CD14-positive monocyte (primary cell): ENCODE results near the gene KCNK13. TPM values are rescaled to one million over a fixed set of nuclear protein-coding genes. Genes with fewer than 3 reads are reported as not detected.

Source experiments
- DNase-seq, 3 donors: peaks; one replicate each; pipeline ENCODE4 v3.0.0-alpha.2; 2011 to 2022
- H2AFZ ChIP-seq: 2 replicates; pipeline ENCODE4 v1.6.0; 2012; ENCODE audit warnings: mild to moderate bottlenecking, low read depth, low read length, inconsistent platforms; ENCODE audit not compliant: insufficient read depth, poor library complexity, severe bottlenecking
- H3K27ac ChIP-seq, 2 donors: 1 replicate in 1 of 2; 2 replicates in 1 of 2; pipeline ENCODE4 v1.5.1; 2012 to 2013; ENCODE audit warnings: low read length in 2 of 2, control low read depth in 1 of 2, inconsistent platforms in 1 of 2, low read depth in 1 of 2, mild to moderate bottlenecking in 1 of 2
- H3K27me3 ChIP-seq, 2 donors: one replicate each; pipeline versions ENCODE4 v1.6.0 to v1.6.1; 2011 to 2013; ENCODE audit warnings: low read length in 2 of 2; ENCODE audit not compliant: control insufficient read depth in 2 of 2, insufficient read depth in 2 of 2
- H3K36me3 ChIP-seq, 2 donors: replicated peaks in 1 of 2; 1 replicate in 1 of 2; 2 replicates in 1 of 2; pipeline versions ENCODE4 v1.5.1 to v1.6.1; 2012 to 2013; ENCODE audit warnings: low read length in 2 of 2, control low read depth in 1 of 2, inconsistent platforms in 1 of 2, mild to moderate bottlenecking in 1 of 2; ENCODE audit not compliant: insufficient read depth in 2 of 2, control insufficient read depth in 1 of 2
- H3K4me1 ChIP-seq, 2 donors: 1 replicate in 1 of 2; 2 replicates in 1 of 2; pipeline versions ENCODE4 v1.5.1 to v1.6.1; 2012 to 2013; ENCODE audit warnings: low read length in 2 of 2, control low read depth in 1 of 2, inconsistent platforms in 1 of 2, mild to moderate bottlenecking in 1 of 2, moderate library complexity in 1 of 2; ENCODE audit not compliant: insufficient read depth in 2 of 2, control insufficient read depth in 1 of 2
- H3K4me2 ChIP-seq: replicated peaks from 2 replicates; pipeline ENCODE3; 2012; ENCODE audit warnings: low read length, moderate library complexity, mild to moderate bottlenecking; ENCODE audit not compliant: poor library complexity, severe bottlenecking; ENCODE audit errors: extremely low read depth
- H3K4me3 ChIP-seq, 3 experiments: fragments of 200-600 bp in 1 of 3; sonication (generic) in 1 of 3; replicated peaks in 1 of 3; 1 replicate in 2 of 3; 2 replicates in 1 of 3; pipeline ENCODE4 v1.5.1; 2011 to 2013; ENCODE audit warnings: low read length in 3 of 3, mild to moderate bottlenecking in 3 of 3, control low read depth in 2 of 3, low read depth in 2 of 3, inconsistent platforms in 1 of 3, moderate library complexity in 1 of 3
- H3K79me2 ChIP-seq: 2 replicates; pipeline ENCODE4 v1.6.0; 2012; ENCODE audit warnings: mild to moderate bottlenecking, control low read depth, inconsistent platforms, low read length, moderate library complexity; ENCODE audit not compliant: insufficient read depth
- H3K9ac ChIP-seq: 2 replicates; pipeline ENCODE4 v1.6.0; 2017; ENCODE audit warnings: low read length, mild to moderate bottlenecking; ENCODE audit not compliant: insufficient read depth, poor library complexity, severe bottlenecking
- H3K9me3 ChIP-seq, 2 donors: replicated peaks in 1 of 2; 1 replicate in 1 of 2; 2 replicates in 1 of 2; pipeline versions ENCODE4 v1.5.1 to v1.6.1; 2012 to 2013; ENCODE audit warnings: low read length in 2 of 2, control low read depth in 1 of 2; ENCODE audit not compliant: control insufficient read depth in 1 of 2, insufficient read depth in 1 of 2
- H4K20me1 ChIP-seq: 2 replicates; pipeline ENCODE4 v1.6.0; 2012; ENCODE audit warnings: mild to moderate bottlenecking, low read length, control low read depth, moderate library complexity; ENCODE audit not compliant: insufficient read depth
- H3K27ac Mint-ChIP-seq, 7 donors: one replicate each; pipeline ENCODE4 v1.8.0; 2020; ENCODE audit warnings: mild to moderate bottlenecking in 7 of 7, mixed read lengths in 7 of 7, moderate library complexity in 6 of 7, inconsistent platforms in 2 of 7
- H3K27me3 Mint-ChIP-seq, 3 donors: one replicate each; pipeline ENCODE4 v1.8.0; 2021 to 2022; ENCODE audit warnings: low read depth in 3 of 3, mild to moderate bottlenecking in 3 of 3, mixed read lengths in 3 of 3, moderate library complexity in 3 of 3, inconsistent platforms in 1 of 3
- H3K36me3 Mint-ChIP-seq, 2 donors: one replicate each; pipeline ENCODE4 v1.8.0; 2020; ENCODE audit warnings: mixed read lengths in 2 of 2, inconsistent platforms in 1 of 2, mild to moderate bottlenecking in 1 of 2
- H3K4me1 Mint-ChIP-seq: one replicate; pipeline ENCODE4 v1.8.0; 2020; ENCODE audit warnings: mild to moderate bottlenecking, mixed read lengths
- H3K4me3 Mint-ChIP-seq, 2 donors: one replicate each; pipeline ENCODE4 v1.8.0; 2020; ENCODE audit warnings: mild to moderate bottlenecking in 2 of 2, mixed read lengths in 2 of 2, moderate library complexity in 1 of 2
- H3K9me3 Mint-ChIP-seq, 7 donors: one replicate each; pipeline ENCODE4 v1.8.0; 2020 to 2022; ENCODE audit warnings: mixed read lengths in 7 of 7, mild to moderate bottlenecking in 6 of 7, moderate library complexity in 6 of 7, inconsistent platforms in 2 of 7
- WGBS: methylation state at CpG from one replicate; pipeline ENCODE4 v1.1.5; 2013; ENCODE audit warnings: missing lambda C conversion rate; ENCODE audit not compliant: insufficient coverage; 5-methylcytosine and 5-hydroxymethylcytosine counted together
- intact Hi-C, 2 donors: fragments of 100-400 bp; cut with micrococcal nuclease; formaldehyde crosslinking; loops; one replicate each; pipeline versions ENCODE4 v1.15.0 to v1.15.1; 2023
- polyA plus RNA-seq, 3 donors: library from polyadenylated mRNA; depleted of rRNA in 1 of 3; unstranded in 2 of 3; stranded (reverse) in 1 of 3; fragments of 300-500 nt in 2 of 3; fragments of >200 nt in 1 of 3; fragmentation: Illumina TruSeq in 2 of 3; gene quantifications; 1 replicate in 2 of 3; 2 replicates in 1 of 3; pipeline ENCODE4 v1.2.3, GENCODE V29; 2012 to 2021
- TF ChIP-seq, protein P1 (sequence below): fragments of 200-600 bp; IDR thresholded peaks from one replicate; pipeline ENCODE4 v1.8.0; 2022; ENCODE audit warnings: antibody characterized with exemption, mild to moderate bottlenecking

The KCNK13 gene
- polyA plus RNA-seq, 3 donors = 1.6 to 4.2 (median 2.9) TPM

DNA sequence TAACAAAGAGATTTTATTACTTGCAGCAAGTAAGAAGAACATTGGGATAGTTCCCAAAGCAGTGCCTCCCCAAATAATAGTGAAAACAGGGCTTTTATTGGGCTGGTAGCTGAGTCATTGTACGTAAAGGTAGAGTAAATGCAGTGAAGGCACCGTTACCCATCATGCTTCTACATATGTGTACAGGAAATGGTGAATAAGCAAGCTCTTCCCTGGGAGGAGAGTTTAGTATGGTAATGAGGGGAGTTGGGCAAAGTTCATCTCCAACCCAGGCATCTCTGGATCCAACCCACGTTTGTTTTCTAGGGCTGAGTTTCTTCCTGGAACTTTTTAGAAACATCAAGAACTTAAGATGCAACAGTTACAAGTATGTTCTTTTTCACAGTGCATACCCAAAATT lies 56.2 kb downstream of the KCNK13 start:
- Mint-ChIP-seq H3K27ac (no peak overlapping the region), H3K9me3 (peaks cover 8 to 14% (median 10%) of the 10 kb centered on the region in 7 donors), H3K36me3 (no peaks in the 10 kb centered on the region), H3K27me3 (peaks cover 3 to 16% (median 16%) of the 10 kb centered on the region in 3 donors), H3K4me3 (no peak overlapping the region), H3K4me1 (no peaks in the 10 kb centered on the region)
- no peak overlapping the region for H2AFZ ChIP-seq
- no CpG with 5 or more reads among the region's 3 CpGs for WGBS
- no peaks in the 10 kb centered on the region for H3K27me3 ChIP-seq
- no peaks in the 10 kb centered on the region for H3K36me3 ChIP-seq
- intact Hi-C loops = no loop called here
- peaks cover 8% of the 10 kb centered on the region for H4K20me1 ChIP-seq
- H3K4me3 ChIP-seq = no peak overlapping the region
- TF ChIP-seq, protein P1, sequence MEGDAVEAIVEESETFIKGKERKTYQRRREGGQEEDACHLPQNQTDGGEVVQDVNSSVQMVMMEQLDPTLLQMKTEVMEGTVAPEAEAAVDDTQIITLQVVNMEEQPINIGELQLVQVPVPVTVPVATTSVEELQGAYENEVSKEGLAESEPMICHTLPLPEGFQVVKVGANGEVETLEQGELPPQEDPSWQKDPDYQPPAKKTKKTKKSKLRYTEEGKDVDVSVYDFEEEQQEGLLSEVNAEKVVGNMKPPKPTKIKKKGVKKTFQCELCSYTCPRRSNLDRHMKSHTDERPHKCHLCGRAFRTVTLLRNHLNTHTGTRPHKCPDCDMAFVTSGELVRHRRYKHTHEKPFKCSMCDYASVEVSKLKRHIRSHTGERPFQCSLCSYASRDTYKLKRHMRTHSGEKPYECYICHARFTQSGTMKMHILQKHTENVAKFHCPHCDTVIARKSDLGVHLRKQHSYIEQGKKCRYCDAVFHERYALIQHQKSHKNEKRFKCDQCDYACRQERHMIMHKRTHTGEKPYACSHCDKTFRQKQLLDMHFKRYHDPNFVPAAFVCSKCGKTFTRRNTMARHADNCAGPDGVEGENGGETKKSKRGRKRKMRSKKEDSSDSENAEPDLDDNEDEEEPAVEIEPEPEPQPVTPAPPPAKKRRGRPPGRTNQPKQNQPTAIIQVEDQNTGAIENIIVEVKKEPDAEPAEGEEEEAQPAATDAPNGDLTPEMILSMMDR = no peak
- H3K4me1 ChIP-seq = no peaks in the 10 kb centered on the region
- no peak for DNase-seq
- no peaks in the 10 kb centered on the region for H3K79me2 ChIP-seq
- H3K27ac ChIP-seq = no peak overlapping the region
- no peak overlapping the region for H3K4me2 ChIP-seq
- no peak overlapping the region for H3K9ac ChIP-seq
- peaks cover 6% of the 10 kb centered on the region in 2 donors for H3K9me3 ChIP-seq

DNA sequence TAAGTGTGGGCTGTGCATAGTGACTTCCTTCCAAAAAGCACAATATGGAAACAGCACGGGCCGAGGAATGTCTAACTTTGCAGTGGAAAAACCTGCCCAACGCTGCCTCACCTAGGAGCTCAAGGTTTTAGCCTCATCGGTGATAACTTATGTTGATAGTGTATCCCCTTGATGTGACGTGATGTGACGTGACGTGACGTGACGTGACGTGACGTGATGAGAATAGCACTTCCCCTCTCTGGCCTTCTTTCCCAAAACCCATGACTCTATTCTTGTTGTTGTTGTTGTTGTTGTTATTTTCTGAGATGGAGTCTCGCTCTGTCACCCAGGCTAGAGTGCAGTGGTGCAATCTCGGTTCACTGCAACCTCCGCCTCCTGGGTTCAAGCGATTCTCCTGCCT lies 64.5 kb downstream of the KCNK13 start:
- no peak overlapping the region for H3K27ac ChIP-seq
- no peaks in the 10 kb centered on the region for H3K9me3 ChIP-seq
- H3K4me3 ChIP-seq = no peak overlapping the region
- peaks cover 0 to 3% (median 0%) of the 10 kb centered on the region in 7 donors for H3K9me3 Mint-ChIP-seq
- no peak overlapping the region for H3K4me3 Mint-ChIP-seq
- no peaks in the 10 kb centered on the region for H3K4me1 ChIP-seq
- TF ChIP-seq, protein P1 = no peak
- H3K79me2 ChIP-seq = no peaks in the 10 kb centered on the region
- WGBS = 100% methylated on average over 8 of the region's 15 CpGs
- peaks cover 13 to 22% (median 15%) of the 10 kb centered on the region in 3 donors for H3K27me3 Mint-ChIP-seq
- H3K36me3 ChIP-seq = no peaks in the 10 kb centered on the region
- H3K27ac Mint-ChIP-seq = no peak overlapping the region
- no peak overlapping the region for H3K4me2 ChIP-seq
- H3K27me3 ChIP-seq = no peaks in the 10 kb centered on the region
- intact Hi-C loops = no loop called here
- no peak overlapping the region for H2AFZ ChIP-seq
- no peak for DNase-seq
- no peaks in the 10 kb centered on the region for H3K4me1 Mint-ChIP-seq
- peaks cover 8% of the 10 kb centered on the region for H4K20me1 ChIP-seq
- no peaks in the 10 kb centered on the region for H3K36me3 Mint-ChIP-seq
- H3K9ac ChIP-seq = no peak overlapping the region
